ENCODE data around the gene S100PBP. TPM values are rescaled to one million over a fixed set of nuclear protein-coding genes. Genes with fewer than 3 reads are reported as not detected.
A peak's percentile ranks its signal among the peaks of the same experiment; 100 is the strongest.

S100PBP gene
- total and polyA plus RNA-seq, 2 of the 13 experiments (the other 11 are each of a cell fraction or from before 2014, with no cell fraction given) = 20.4 to 26.1 TPM

GRCh38 chr1:32817815-32818786, 648 bp downstream of the S100PBP start:
- Histone ChIP-seq H3K4me2 (ENCODE audit: low read depth, low read length) (peak overlapping the region; percentile 90), H2AFZ (ENCODE audit: low read length) (no peak overlapping the region), H3K27ac (ENCODE audit: extremely low read length, insufficient read depth, low read length) (peak overlapping the region; percentile 93), H3K4me1 (ENCODE audit: insufficient read depth, low read length) (peaks cover 37% of the 10 kb centered on the region), H3K9ac (ENCODE audit: insufficient read depth, low read depth, low read length) (peak overlapping the region; percentile 94), H4K20me1 (ENCODE audit: insufficient read depth, low read length) (peaks cover 12% of the 10 kb centered on the region), H3K79me2 (ENCODE audit: insufficient read depth, low read length) (peaks cover 65% of the 10 kb centered on the region), H3K36me3 (replicated peaks in 1 of 2; ENCODE audit: control insufficient read depth in 1 of 2, insufficient read depth in 2 of 2, low read length in 2 of 2) (peaks cover 0 to 7% of the 10 kb centered on the region in 2 experiments; a peak in 2 of 5 replicates), H3K27me3 (ENCODE audit: control insufficient read depth in 1 of 2, insufficient read depth in 2 of 2, low read length in 2 of 2) (peaks cover 0 to 5% of the 10 kb centered on the region in 2 experiments; a peak in 1 of 5 replicates), H3K9me3 (ENCODE audit: low read length) (no peaks in the 10 kb centered on the region), H3K4me3 (replicated peaks in 1 of 3; ENCODE audit: insufficient read depth in 1 of 3, low read depth in 2 of 3, low read length in 3 of 3) (peak overlapping the region; percentile 83 to 100 (median 86))
- WGBS (ENCODE audit: low lambda C conversion rate) = 5% methylated on average over 24 of the region's 51 CpGs
- DNase-seq (ENCODE audit: low spot score) (peak; percentile 67), FAIRE-seq (no peak), ATAC-seq (peak; percentile 69)
- TSS peak; percentile 84 for BruUV-seq (replicated peaks)
- intact Hi-C loops (cut with micrococcal nuclease; ENCODE audit: unreplicated experiment) (loop anchor here (5.0 kb wide), 1 partner anchor 54 kb away; the partner anchor contains the start of gene FNDC5), in situ Hi-C loops (cut with HindIII; ENCODE audit: extremely low pct_ligation_motif_present, low pct_unique_long_range_greater_than_20kb) (no loop called here)
- ChIA-PET POLR2A (interaction anchor here (0.6 to 1.6 kb wide), 5 partner anchors 106 to 309 kb away, joined by 3 to 5 read pairs (median 4); partner anchors contain the start of gene RBBP4), CTCF (ENCODE audit: low intra/inter-chr PET ratio, low total read pairs) (interaction anchor here (1.1 kb wide), 1 partner anchor 54 kb away, joined by 3 read pairs; no protein-coding TSS in a partner anchor)
- TF ChIP-seq ZNF225 (CRISPR knock-in tag; IDR thresholded peaks at IDR 0.05) = no peak
- TF ChIP-seq SIN3A (IDR thresholded peaks at IDR 0.05; ENCODE audit: borderline replicate concordance, low read depth, low read length) = peak; percentile 61; the same call in 1 of the 2 replicates
- no peak for TF ChIP-seq ELF4 (CRISPR knock-in tag; IDR thresholded peaks at IDR 0.05; ENCODE audit: borderline replicate concordance)
- TF ChIP-seq KDM4B (CRISPR knock-in tag; IDR thresholded peaks at IDR 0.05) = no peak
- no peak for TF ChIP-seq ZNF260 (CRISPR knock-in tag; IDR thresholded peaks at IDR 0.05; ENCODE audit: borderline replicate concordance, low read depth)
- TF ChIP-seq ZNF782 (CRISPR knock-in tag; IDR thresholded peaks at IDR 0.05; ENCODE audit: borderline replicate concordance) = no peak
- 0 out of 2 replicates have a peak, but pooled peaks have one; percentile 15 for TF ChIP-seq MTERF4 (CRISPR knock-in tag; IDR thresholded peaks at IDR 0.05)
- no peak for TF ChIP-seq ZFP91 (CRISPR knock-in tag; IDR thresholded peaks at IDR 0.05; ENCODE audit: borderline replicate concordance)
- peak; percentile 26; the same call in 1 of the 2 replicates for TF ChIP-seq CTCF (CRISPR knock-in tag; IDR thresholded peaks at IDR 0.05)
- no peak for TF ChIP-seq RAD21 (CRISPR knock-in tag; IDR thresholded peaks at IDR 0.05)
- peak; percentile 77; the same call in 1 of the 2 replicates for TF ChIP-seq IRX3 (CRISPR knock-in tag; IDR thresholded peaks at IDR 0.05; ENCODE audit: borderline replicate concordance, low read depth)
- TF ChIP-seq POGZ (CRISPR knock-in tag; IDR thresholded peaks at IDR 0.05) = no peak
- TF ChIP-seq FLYWCH1 (CRISPR knock-in tag; IDR thresholded peaks at IDR 0.05) = no peak
- TF ChIP-seq PAF1 (CRISPR knock-in tag; IDR thresholded peaks at IDR 0.05) = no peak
- TF ChIP-seq MTA1 (CRISPR knock-in tag; IDR thresholded peaks at IDR 0.05; ENCODE audit: borderline replicate concordance) = no peak; the same call in 1 of the 2 replicates
- peak; percentile 41; the same call in 1 of the 2 replicates for TF ChIP-seq BCL6 (CRISPR knock-in tag; IDR thresholded peaks at IDR 0.05)
- peak; percentile 49 for TF ChIP-seq REL (CRISPR knock-in tag; conservative IDR thresholded peaks at IDR 0.05)
- TF ChIP-seq ZNF30 (CRISPR knock-in tag; IDR thresholded peaks at IDR 0.05) = peak; percentile 27; the same call in 1 of the 2 replicates
- TF ChIP-seq ZNF780A (CRISPR knock-in tag; IDR thresholded peaks at IDR 0.05) = no peak
